HEK293T (cell line): ENCODE results near the gene KYAT1.

Experiments
- FOXM1 ChIP-seq: fragments of 450-650 bp; IDR thresholded peaks from 2 replicates; pipeline ENCODE4 v1.6.1; 2017; ENCODE audit warnings: mild to moderate bottlenecking, borderline replicate concordance
- ZNF384 ChIP-seq: fragments of 450-650 bp; IDR thresholded peaks from 2 replicates; pipeline ENCODE4 v1.6.1; 2016

- TF ChIP-seq FOXM1 (no peak), ZNF384 (no peak)
These were observed 52.1 kb downstream of the KYAT1 start, which contains the start of gene SPOUT1 for GRCh38 chr9:128829477-128830251.
